IMR-90 (cell line): ENCODE measurements around the gene VGF. TPM values are rescaled to one million over a fixed set of nuclear protein-coding genes. Genes with fewer than 3 reads are reported as not detected.
"Not testable (repeated sequence)": the region's sequence is repeated elsewhere in the genome, so short reads cannot be mapped to it uniquely, and the experiment has no call there.

ENCODE experiments used
- ATAC-seq: fragments of 200-7000 bp; cut with Tn5 transposase; 2 replicates; pipeline ENCODE4 v1.9.1; 2020; ENCODE audit warnings: low read depth, mild to moderate bottlenecking, moderate library complexity
- BruUV-seq: library from RNA; stranded (reverse); fragments of 400-500 nt; replicated peaks from 2 replicates; lab custom pipeline; 2021; lab: Mats Ljungman, UMichigan
- CTCF ChIA-PET: fragments of 300-600 bp; formaldehyde crosslinking; extraction: SDS; loops from one replicate; lab custom pipeline; 2021; ENCODE audit warnings: antibody characterized with exemption; lab: Yijun Ruan, JAX
- POLR2A ChIA-PET: fragments of 300-600 bp; sonication (Branson Sonifier 250); formaldehyde crosslinking; loops from one replicate; lab custom pipeline; 2022; ENCODE audit warnings: antibody characterized with exemption; ENCODE audit not compliant: unreplicated experiment; lab: Charles Lee
- DNase-seq: peaks from one replicate; pipeline ENCODE4 v3.0.0; 2013
- H2AFZ ChIP-seq: replicated peaks from 2 replicates; pipeline ENCODE3; 2013; ENCODE audit warnings: low read length, mild to moderate bottlenecking; ENCODE audit not compliant: poor library complexity
- H2AK5ac ChIP-seq: 2 replicates; pipeline ENCODE4 v1.6.1; 2013; ENCODE audit warnings: low read depth, low read length, inconsistent platforms
- H2AK9ac ChIP-seq: replicated peaks from 2 replicates; pipeline ENCODE3; 2013; ENCODE audit warnings: mild to moderate bottlenecking, low read depth, low read length, moderate library complexity; ENCODE audit not compliant: poor library complexity
- H2BK120ac ChIP-seq: 2 replicates; pipeline ENCODE4 v1.6.1; 2013; ENCODE audit warnings: low read depth, low read length, inconsistent platforms
- H2BK15ac ChIP-seq: 3 replicates; pipeline ENCODE4 v1.6.1; 2013; ENCODE audit warnings: low read depth, low read length, inconsistent platforms
- H2BK20ac ChIP-seq: 2 replicates; pipeline ENCODE4 v1.6.1; 2013; ENCODE audit warnings: low read depth, mild to moderate bottlenecking, inconsistent platforms, low read length, moderate library complexity
- H2BK5ac ChIP-seq: 2 replicates; pipeline ENCODE4 v1.6.1; 2013; ENCODE audit warnings: mild to moderate bottlenecking, low read depth, low read length, inconsistent platforms; ENCODE audit not compliant: poor library complexity, severe bottlenecking
- H3K14ac ChIP-seq: replicated peaks from 2 replicates; pipeline ENCODE4 v1.6.1; 2013; ENCODE audit warnings: low read depth, low read length, inconsistent platforms
- H3K18ac ChIP-seq: 2 replicates; pipeline ENCODE4 v1.6.1; 2013; ENCODE audit warnings: low read depth, low read length, control low read depth
- H3K23ac ChIP-seq: 2 replicates; pipeline ENCODE4 v1.6.1; 2013; ENCODE audit warnings: low read depth, low read length, inconsistent platforms
- H3K27ac ChIP-seq: 2 replicates; pipeline ENCODE4 v1.5.1; 2013; ENCODE audit warnings: mild to moderate bottlenecking, control low read depth, low read length; ENCODE audit not compliant: insufficient read depth
- H3K27me3 ChIP-seq: 2 replicates; pipeline ENCODE4 v1.6.1; 2013; ENCODE audit warnings: low read length; ENCODE audit not compliant: control insufficient read depth, insufficient read depth
- H3K36me3 ChIP-seq: 2 replicates; pipeline ENCODE4 v1.6.1; 2013; ENCODE audit warnings: low read length, mixed read lengths; ENCODE audit not compliant: control insufficient read depth, insufficient read depth
- H3K4ac ChIP-seq: 2 replicates; pipeline ENCODE4 v1.6.1; 2013; ENCODE audit warnings: low read depth, low read length, inconsistent platforms
- H3K4me1 ChIP-seq: 2 replicates; pipeline ENCODE4 v1.6.1; 2013; ENCODE audit warnings: low read length, mixed read lengths; ENCODE audit not compliant: control insufficient read depth, insufficient read depth
- H3K4me2 ChIP-seq: 2 replicates; pipeline ENCODE4 v1.6.1; 2013; ENCODE audit warnings: low read depth, mild to moderate bottlenecking, control low read depth, low read length, moderate library complexity
- H3K4me3 ChIP-seq: 2 replicates; pipeline ENCODE4 v1.5.1; 2013; ENCODE audit warnings: low read depth, mild to moderate bottlenecking, control low read depth, low read length, moderate library complexity; ENCODE audit not compliant: insufficient read depth
- H3K56ac ChIP-seq: 2 replicates; pipeline ENCODE4 v1.6.1; 2013; ENCODE audit warnings: low read length, inconsistent platforms; ENCODE audit not compliant: insufficient read depth; ENCODE audit errors: extremely low read depth
- H3K79me1 ChIP-seq, 2 experiments: 2 replicates each; pipeline ENCODE4 v1.6.1; 2013; ENCODE audit warnings: low read length in 2 of 2, inconsistent platforms in 1 of 2, low read depth in 1 of 2
- H3K9ac ChIP-seq: 2 replicates; pipeline ENCODE4 v1.6.1; 2013; ENCODE audit warnings: low read depth, low read length, control low read depth
- H3K9me1 ChIP-seq: 2 replicates; pipeline ENCODE4 v1.6.1; 2013; ENCODE audit warnings: low read length, inconsistent platforms; ENCODE audit not compliant: insufficient read depth
- H3K9me3 ChIP-seq: 2 replicates; pipeline ENCODE4 v1.6.1; 2013; ENCODE audit warnings: low read length; ENCODE audit not compliant: control insufficient read depth, insufficient read depth
- H4K20me1 ChIP-seq: 2 replicates; pipeline ENCODE4 v1.6.1; 2013; ENCODE audit warnings: low read length, inconsistent platforms; ENCODE audit not compliant: insufficient read depth
- H4K5ac ChIP-seq: 2 replicates; pipeline ENCODE4 v1.6.1; 2013; ENCODE audit warnings: mild to moderate bottlenecking, low read depth, low read length, control low read depth
- H4K8ac ChIP-seq, 2 experiments: 2 replicates each; pipeline ENCODE4 v1.6.1; 2013; ENCODE audit warnings: low read depth in 2 of 2, low read length in 2 of 2, control low read depth in 1 of 2, inconsistent platforms in 1 of 2
- H4K91ac ChIP-seq: 2 replicates; pipeline ENCODE4 v1.6.1; 2013; ENCODE audit warnings: low read depth, low read length, inconsistent platforms; ENCODE audit not compliant: insufficient read depth
- WGBS, 2 experiments: methylation state at CpG; one replicate each; pipeline versions ENCODE4 v1.1.5 to v1.1.7; 2013; ENCODE audit warnings: missing lambda C conversion rate in 2 of 2; ENCODE audit not compliant: insufficient read length in 1 of 2; ENCODE audit errors: extremely low coverage in 2 of 2; 5-methylcytosine and 5-hydroxymethylcytosine counted together
- dilution Hi-C: fragments of 300-500 bp; cut with HindIII; formaldehyde crosslinking; loops from one replicate; pipeline ENCODE4 v1.14.3; 2018; ENCODE audit warnings: low sequenced_read_pairs; ENCODE audit not compliant: unreplicated experiment
- in situ Hi-C: fragments of 300-500 bp; cut with MboI; formaldehyde crosslinking; loops from 3 replicates; pipeline ENCODE4 v1.14.3; 2019; ENCODE audit warnings: low sequenced_read_pairs, inconsistent platforms, mixed read lengths
- intact Hi-C: fragments of 100-400 bp; cut with micrococcal nuclease; formaldehyde crosslinking; loops from 2 replicates; pipeline ENCODE4 v1.10.0; 2022
- polyA plus RNA-seq, 3 experiments: library from polyadenylated mRNA; depleted of rRNA; stranded (reverse); fragments of >200 nt; gene quantifications; 2 replicates each; pipeline ENCODE4 v1.2.3, GENCODE V29; 2012; ENCODE audit warnings: low replicate concordance in 1 of 3
- total RNA-seq: library from RNA; depleted of rRNA; stranded (reverse); fragments of >200 nt; gene quantifications from 2 replicates; pipeline ENCODE4 v1.2.3, GENCODE V29; 2012

Gene VGF
- total and polyA plus RNA-seq, 2 of the 4 experiments (the other 2 are of a cell fraction) = 0.18 to 0.50 TPM

- H3K9ac ChIP-seq, intact Hi-C loops, dilution Hi-C loops: not testable (repeated sequence)
Measured at GRCh38 chr7:101199522-101199921, 34.2 kb upstream of the VGF start.

More at GRCh38 chr7:101199522-101199921, 34.2 kb upstream of the VGF start:
- H3K4ac ChIP-seq, H2BK5ac ChIP-seq, H4K5ac ChIP-seq, H2BK20ac ChIP-seq, DNase-seq, H3K27ac ChIP-seq, H4K91ac ChIP-seq, H3K79me1 ChIP-seq, H3K4me1 ChIP-seq, H3K9me1 ChIP-seq, H3K23ac ChIP-seq, H4K20me1 ChIP-seq, H3K9me3 ChIP-seq, H3K4me3 ChIP-seq, H4K8ac ChIP-seq, H2BK15ac ChIP-seq, H2BK120ac ChIP-seq, POLR2A ChIA-PET, BruUV-seq, H2AK9ac ChIP-seq, H3K36me3 ChIP-seq, H3K18ac ChIP-seq, H2AK5ac ChIP-seq, H3K14ac ChIP-seq, H3K56ac ChIP-seq, H2AFZ ChIP-seq, ATAC-seq, H3K4me2 ChIP-seq, in situ Hi-C loops: not testable (repeated sequence)
- no CpG with 5 or more reads among the region's 10 CpGs for WGBS, 2 experiments
- peaks cover 48% of the 10 kb centered on the region for H3K27me3 ChIP-seq
- CTCF ChIA-PET = interaction anchor here (0.6 to 0.7 kb wide), 2 partner anchors 18 to 55 kb away, joined by 3 to 5 read pairs; partner anchors contain the start of gene PLOD3
